ENCODE measurements around the gene B4GALT7.

The B4GALT7 gene

DNA sequence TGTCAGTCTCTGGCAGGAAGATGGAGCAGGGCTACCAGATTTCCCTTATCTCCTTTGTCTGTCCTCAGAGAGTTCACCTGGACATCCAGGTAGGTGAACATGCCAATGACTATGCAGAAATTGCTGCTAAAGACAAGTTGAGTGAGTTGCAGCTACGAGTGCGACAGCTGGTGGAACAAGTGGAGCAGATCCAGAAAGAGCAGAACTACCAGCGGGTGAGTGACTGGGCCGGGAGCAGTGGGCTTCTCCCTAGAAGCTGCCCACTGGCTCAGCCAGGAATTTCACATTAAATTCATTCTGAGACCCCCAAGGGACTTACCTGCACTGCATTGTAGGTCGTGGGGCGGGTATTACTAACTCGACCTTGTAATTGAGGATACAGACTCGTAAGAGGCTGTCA, 5.9 kb upstream of the B4GALT7 start:
- no peak for DNase-seq

DNA sequence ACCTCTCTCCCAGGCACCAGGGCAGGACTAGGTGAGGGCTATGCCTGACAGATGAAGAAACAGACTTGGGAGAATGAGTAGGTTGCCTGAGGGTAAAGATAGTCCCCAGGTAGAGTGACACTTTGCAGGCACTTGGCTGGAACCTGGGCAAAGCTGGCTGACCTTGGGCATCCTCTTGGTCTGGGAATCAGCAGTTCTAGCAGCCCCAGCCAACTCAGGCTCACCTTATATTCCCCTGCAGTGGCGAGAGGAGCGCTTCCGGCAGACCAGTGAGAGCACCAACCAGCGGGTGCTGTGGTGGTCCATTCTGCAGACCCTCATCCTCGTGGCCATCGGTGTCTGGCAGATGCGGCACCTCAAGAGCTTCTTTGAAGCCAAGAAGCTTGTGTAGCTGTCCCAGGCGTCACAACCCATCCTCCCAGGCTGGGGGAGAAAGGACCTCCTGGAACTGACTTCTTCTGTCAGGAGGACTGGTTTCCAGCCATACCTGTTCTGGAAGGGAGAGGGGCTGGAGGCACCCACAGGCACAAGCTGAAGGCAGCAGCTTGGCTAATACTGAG, 4.8 kb upstream of the B4GALT7 start:
- DNase-seq = no peak

DNA sequence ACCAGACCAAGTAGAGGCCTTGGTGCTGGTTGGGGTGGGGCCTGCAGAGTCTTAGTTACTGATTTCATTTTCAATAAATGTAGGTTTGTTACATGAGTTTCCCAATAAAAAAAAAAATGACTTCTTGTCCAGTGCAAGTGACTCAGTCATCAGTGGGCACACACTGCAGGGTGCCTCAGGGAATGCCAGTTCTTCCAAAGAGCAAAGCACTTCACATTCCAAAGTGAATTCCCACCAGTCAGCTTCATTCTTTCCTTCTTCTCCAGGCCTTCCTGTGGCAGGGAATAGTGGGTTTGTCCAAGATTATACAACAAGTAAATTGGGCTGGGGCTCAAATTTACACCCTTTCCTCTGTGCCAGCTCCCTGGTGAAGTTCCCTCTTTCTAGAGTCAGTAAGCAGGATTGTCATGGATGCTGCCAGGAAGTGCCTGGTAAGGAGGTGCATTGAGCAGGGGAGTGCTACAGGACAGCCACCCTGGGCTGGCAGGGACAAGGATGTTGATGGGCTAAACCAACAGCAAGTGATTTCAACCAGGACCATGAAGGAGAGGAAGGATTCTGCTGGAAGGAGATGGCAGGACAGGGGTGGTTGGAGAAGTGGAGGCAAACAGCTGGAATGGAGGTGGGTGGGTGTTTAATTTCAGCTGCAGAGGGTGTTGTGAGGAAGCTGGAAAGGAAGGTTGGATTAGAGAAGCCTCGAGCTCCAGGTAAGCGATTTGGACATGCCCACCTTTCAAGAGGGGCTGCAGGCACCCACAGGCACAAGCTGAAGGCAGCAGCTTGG, 3.7 kb upstream of the B4GALT7 start:
- DNase-seq = no peak

DNA sequence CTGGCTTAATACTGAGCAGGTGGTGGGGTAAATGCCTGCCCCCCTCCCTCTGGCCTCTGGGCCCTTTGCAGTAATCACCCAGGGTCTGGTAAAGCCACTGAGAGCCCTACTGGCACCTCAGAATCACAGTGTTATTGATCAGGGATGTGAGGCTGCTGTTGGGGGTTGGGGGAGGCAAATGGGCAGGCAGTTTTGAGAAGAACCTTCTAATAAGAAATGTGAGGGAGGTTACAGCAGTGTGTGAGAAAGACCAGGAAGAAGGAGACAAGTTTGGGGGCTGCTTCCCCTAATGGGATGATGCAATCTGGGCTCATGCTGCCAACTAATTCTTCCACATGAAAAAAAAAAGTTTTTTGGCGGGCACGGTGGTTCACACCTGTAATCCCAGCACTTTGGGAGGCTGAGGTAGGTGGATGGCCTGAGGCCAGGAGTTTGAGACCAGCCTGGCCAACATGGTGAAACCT, 3.1 kb upstream of the B4GALT7 start:
- DNase-seq = no peak

DNA sequence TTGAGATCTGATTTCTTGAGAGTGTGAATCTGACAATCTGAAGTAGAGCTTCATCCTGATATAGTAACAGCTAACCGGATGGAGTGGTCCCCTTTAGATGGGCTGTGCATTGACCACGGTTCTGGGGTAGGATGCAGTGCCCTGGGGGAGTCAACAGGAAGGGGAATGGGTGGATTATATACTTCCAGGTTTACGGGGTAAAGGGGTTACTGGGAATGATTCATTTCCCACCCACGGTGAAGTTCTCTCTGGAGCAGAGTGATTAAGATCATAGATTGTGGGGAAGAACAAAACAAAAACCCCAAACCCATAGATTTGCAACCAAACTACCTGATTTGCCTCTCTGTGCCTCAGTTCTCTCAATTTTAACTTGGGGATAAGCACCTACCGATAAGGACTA, 1.5 kb upstream of the B4GALT7 start:
- DNase-seq = no peak

DNA sequence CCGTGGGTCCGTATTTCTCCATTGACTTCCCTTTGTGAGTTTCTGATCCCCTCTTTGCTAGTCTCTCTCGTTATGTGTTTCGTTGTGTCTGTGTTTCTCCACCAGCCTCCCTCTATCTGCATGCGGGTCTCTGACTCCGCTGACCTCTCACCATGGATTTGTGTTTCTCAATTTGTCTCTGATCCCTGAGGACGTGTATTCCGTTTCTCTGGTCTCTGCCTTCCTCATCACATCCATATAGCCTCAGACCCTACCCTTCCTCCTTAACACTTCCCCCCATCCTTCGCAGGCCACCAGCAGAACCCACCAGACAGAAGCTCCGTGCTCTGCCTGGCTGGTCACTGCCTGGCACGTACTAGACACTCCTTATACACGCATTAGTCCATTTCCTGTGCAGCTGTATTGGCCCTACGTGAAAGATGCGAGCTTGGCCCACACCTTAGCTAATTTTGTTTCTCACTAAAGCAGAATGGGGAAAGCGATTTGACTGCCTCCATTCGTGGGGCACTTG, 631 bp downstream of the B4GALT7 start:
- no peak for DNase-seq

DNA sequence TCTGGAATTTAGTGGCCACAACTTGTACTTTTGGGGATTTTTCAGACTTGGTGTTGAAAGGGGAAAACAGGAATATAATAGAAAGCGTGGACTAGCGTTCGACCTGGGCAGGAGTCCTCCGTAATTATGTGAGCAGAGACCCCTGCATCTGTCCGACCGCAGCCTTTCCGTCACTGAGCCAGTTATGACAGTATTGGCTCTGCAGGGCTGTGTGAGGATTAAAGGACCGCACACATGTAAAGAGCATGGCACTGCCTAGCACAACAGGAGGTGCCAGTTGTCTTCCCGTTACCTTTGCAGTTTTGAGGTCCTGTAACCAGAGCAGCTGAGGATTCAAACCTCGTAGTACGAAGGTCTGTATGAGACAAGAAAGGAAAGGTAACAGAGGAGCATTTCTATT, 1.2 kb downstream of the B4GALT7 start:
- no peak for DNase-seq

DNA sequence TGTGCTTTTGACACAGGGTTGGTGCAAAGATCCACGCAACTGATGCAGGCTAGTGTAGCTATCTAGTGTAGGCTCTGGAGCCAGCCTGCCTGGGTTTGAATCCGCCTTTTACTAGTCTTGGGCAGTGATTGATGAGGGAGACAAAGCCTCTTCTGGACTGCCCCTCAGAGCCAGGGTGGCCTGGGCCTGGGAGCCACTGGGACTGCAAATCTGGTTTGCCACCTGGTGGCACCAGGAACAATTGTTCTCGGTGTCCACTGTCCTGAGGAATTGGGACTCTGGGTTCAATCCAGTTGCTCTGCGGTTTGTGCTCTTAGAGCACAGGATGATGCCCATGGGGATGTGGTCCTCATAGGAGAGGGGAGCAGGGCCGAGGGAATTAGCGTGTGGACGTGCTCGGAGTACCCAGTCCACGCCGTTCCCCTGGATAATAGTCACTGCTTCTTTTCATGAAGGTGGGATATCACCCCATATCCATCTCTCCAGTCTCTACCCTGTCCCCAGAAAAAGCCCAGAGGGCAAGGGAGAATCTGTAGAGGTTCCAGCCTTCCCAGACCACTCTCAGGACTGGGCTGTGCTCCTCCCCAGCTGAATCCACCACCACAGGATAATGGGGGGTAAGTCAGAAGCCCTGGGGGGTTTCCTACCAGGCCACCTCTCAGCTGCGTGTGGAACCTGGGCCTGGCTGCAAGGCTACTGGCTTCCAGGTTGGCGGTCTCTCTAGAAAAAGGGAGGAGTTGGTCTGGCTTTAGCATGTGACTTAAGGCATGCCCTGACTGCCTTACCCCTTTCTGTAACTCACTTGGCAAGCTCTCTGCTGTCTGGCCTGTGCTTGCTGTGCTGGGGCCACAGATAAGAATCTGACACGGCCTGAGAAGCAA, 1.9 kb downstream of the B4GALT7 start:
- DNase-seq = no peak

DNA sequence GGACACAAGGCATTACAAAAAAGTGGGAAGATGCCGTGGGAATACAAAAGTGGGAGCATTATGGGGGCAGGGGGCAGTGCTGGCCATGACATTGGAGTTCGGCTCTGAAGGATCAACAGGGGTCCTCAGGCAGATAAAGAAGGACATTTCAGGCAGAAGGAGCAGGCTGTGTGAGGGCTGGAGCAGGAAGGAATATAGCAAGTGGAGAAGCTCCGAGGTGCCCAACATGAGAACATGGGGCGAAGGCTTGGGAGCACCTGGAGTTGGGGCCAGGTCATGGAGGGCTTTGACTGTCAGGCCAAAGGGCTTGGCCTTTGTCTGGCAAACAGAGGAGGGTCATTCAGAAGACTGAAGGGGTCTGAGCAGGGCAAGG, 2.5 kb downstream of the B4GALT7 start:
- no peak for DNase-seq

DNA sequence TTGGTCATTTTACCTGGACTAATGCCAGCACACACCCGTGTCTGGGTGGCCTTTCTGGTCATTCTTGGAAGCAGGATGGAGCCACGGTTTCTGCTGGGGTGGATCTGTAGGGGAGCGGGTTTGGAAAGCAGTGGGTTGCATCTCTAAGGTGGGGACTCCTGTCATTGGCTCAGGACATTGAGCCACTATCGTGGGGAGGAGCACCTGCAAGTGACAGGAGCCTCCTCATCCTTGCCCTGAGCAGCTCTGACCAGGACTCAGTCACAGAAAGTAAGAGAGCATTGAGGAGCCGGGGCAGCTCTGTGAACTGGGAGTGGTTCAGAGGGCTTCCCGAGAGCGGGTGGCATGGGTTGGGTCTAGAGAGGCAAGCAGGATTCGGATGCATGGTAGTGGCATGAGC, 3.7 kb downstream of the B4GALT7 start:
- DNase-seq = no peak

DNA sequence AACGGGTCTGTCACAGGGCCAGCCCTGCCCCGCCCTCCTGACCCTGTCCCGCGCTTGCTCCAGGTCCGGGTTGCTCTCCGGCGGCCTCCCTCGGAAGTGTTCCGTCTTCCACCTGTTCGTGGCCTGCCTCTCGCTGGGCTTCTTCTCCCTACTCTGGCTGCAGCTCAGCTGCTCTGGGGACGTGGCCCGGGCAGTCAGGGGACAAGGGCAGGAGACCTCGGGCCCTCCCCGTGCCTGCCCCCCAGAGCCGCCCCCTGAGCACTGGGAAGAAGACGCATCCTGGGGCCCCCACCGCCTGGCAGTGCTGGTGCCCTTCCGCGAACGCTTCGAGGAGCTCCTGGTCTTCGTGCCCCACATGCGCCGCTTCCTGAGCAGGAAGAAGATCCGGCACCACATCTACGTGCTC, 4.2 kb downstream of the B4GALT7 start:
- DNase-seq = no peak

DNA sequence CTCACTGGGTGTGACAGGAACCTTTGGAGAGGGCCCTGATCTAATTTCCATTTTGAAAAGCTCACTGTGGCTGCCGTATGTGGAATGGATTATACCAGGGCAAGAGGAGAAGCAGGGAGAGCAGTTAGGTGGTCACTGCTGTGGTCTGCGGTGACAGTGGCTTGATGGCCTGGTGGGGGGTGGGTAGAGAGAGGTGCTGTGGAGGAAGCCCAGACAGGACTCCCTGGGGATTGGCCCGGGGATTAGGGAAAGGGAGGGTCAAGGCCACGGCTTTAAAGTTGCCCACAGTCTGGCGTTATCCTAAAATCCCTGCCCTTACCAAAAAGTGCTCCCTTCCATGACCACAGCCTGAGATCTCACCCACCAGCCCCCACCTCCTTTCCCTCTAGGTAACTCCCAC, 4.7 kb downstream of the B4GALT7 start:
- DNase-seq = no peak

DNA sequence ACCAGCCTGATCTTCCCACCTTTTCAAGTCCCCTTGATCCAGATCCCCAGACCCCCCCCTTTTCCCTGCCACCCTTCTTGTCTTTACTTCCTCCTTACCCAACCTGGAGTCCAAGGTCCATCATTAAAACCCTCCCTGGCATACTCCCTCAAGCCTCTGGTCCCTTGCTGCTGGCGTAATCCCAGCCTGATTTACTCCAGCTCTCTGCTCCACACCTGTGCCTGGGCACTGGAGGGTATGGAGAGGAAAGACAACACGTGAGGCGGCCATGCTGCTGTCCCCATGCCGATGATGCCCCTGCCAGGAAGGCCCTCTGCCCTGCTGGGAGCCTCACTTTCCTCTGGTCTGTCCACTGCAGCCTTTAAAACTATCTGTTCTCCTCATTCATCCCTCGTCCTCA, 5.1 kb downstream of the B4GALT7 start:
- no peak for DNase-seq

DNA sequence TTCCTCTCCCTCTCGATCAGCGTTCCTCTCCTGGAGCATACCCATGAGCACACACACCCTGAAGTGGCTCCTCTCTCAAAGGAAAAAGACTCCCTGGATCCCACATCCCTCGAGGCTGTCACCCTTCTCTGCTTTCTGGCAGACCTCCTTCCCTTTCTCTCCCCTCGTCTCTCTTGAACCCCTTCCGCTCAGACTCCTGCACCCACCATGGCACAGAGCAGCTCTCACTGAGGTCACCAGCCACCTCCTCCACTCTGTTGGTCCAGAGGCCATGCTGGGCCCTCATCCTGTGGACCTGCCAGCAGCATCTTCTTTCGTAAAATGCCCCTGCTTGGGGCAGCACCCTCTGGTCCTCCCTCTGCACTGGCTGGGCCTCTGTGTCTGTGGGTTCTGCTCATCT, 5.7 kb downstream of the B4GALT7 start:
- no peak for DNase-seq

DNA sequence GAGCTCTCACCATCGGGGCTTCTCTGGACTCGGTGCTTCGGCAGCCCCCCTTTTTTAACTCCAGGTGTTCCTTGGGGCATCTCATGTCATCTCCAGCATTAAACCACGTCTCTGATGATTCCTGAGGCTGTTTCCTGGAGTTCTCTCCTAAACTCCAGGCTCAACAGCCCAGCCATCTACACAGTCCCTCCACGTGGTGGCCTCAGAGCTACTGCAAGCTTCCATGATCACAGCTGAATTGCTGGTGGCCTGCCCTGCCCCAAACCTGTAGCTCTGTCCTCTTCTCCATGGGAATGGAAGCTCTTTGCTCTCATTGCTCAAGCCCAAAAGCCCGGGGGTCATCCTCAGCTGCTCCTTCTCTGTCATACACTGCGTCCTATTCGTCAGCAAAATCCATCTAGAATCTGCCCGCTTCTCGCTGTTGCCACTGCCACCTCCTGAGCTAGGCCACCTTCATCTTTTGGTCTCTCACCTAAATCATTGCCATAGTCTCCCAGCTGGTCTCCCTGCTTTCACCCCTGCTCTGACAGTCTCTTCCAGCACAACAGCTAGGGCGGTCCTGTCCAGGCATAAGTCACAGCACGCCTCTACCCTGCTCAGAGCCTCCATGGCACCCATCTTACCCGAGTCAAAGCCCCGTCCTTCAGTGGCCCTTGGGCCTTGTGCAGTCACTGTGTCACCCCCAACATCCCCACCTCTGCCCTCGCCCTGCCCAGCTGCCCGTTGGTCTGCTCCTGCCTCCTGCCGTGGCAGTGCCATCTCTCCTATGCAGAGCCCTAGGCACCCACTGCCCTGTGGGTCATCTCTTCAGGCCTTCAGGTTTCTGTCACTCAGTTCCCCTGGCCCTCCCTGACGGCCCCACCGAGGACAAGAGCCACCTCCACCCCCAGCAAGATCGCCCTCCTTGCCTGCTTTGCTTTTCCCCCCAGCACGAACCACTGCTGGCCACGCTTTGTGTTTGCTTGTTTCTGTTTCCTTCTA, 6.4 kb downstream of the B4GALT7 start:
- no peak for DNase-seq

DNA sequence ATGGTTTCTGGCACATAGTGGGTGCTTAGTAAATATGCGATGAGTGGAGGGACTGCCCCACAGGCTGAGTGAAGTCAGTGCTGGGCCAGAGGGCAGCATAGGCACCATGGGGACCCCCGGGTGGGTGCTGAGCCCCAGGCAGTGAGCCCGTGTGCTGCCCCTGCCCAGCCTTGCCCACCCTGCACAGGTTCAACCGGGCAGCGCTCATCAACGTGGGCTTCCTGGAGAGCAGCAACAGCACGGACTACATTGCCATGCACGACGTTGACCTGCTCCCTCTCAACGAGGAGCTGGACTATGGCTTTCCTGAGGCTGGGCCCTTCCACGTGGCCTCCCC, 7.2 kb downstream of the B4GALT7 start:
- DNase-seq = no peak

DNA sequence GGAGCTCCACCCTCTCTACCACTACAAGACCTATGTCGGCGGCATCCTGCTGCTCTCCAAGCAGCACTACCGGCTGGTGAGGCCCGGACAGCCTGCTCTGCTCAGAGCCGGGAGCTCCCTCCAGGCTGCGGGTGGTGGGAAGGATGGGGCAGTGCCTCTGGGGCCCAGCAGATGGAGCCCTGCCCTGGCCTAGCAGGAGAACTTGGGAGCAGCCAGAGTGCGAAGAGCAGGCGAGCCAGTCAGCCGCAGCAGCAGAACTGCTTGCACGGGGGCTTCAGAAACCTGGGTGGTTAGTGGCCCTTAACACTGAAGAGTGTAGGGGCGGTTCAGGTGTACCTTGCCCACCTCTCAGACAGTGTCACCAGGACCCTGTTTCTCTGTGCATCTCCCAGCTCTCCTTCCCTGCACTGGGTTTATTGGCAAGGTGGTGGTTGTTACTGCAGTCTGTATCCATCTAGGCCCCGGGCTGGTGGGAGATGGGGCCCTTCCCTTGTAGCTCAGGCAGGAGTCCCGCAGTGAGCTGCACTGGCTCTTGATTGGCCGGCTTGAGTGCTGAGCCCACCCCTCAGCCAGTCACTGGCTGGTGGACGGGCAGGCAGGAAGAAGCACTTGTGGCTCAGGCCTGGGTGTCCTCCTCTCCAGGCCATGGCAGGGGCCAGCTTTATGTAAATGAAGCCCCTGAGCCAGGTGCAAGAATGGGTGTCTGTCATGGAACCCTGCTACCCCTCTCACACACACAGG, 7.7 kb downstream of the B4GALT7 start:
- DNase-seq = peak; percentile 67

DNA sequence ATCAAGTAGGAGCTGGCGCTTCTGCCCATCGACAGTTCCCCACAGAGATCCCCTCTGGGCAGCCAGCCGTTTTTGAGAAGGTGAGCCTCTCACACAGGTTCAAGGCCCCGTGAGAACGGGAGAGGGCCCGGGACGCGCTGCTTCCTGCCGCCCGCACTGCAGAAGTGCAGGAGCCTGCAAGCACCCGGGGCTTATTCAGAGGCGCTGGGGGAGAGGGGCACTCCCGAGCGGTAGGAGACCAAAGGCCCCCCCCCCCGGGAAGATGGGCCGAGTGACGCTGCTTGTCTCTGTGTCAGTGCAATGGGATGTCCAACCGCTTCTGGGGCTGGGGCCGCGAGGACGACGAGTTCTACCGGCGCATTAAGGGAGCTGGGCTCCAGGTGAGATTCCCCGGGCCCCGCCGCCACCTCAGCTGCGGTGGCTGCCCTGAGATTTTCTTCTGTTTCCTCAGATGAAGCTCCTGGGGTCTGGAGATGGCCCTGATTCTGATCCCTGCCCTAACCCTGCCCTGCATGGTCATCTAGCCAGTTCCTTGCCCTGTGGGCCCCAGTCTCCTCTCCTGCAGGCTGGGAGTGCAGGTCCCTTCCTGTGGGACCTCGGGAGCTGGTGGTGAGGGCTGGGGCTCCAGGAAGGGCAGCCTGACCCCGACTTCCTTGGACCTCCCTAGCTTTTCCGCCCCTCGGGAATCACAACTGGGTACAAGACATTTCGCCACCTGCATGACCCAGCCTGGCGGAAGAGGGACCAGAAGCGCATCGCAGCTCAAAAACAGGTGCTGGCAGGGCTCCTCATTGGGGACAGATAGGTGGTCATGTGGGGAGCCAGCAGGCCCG, 8.5 kb downstream of the B4GALT7 start:
- no peak for DNase-seq

DNA sequence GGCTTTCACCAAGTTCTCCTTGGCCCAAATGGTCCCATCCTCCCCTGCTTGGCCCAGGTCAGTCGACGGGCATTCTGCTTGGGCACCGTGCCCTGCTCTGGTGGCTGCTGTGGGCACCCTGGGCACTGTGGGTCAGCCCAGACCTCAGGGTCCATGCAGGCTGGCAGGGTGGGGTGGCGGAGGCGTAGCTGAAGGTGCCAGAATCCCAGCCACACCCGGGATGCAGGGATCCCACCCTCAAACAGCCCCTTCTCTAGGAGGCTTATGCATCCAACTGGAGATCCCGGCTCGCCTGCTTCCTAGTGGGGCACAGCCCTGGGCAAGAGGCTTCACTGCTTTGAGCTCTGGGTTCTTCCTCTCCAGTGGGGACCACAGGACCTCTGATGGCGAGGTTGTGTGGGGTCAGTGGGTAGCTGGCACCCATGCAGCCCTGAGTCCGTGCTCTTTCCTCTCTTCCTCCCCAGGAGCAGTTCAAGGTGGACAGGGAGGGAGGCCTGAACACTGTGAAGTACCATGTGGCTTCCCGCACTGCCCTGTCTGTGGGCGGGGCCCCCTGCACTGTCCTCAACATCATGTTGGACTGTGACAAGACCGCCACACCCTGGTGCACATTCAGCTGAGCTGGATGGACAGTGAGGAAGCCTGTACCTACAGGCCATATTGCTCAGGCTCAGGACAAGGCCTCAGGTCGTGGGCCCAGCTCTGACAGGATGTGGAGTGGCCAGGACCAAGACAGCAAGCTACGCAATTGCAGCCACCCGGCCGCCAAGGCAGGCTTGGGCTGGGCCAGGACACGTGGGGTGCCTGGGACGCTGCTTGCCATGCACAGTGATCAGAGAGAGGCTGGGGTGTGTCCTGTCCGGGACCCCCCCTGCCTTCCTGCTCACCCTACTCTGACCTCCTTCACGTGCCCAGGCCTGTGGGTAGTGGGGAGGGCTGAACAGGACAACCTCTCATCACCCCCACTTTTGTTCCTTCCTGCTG, 9.4 kb downstream of the B4GALT7 start:
- DNase-seq = no peak

Data from midbrain (tissue), 1 donor.